GM21717 (cell line): ENCODE data around the gene HDX.
"Not testable (repeated sequence)": the region's sequence is repeated elsewhere in the genome, so short reads cannot be mapped to it uniquely, and the experiment has no call there.

Experiments used
- ATAC-seq: cut with Tn5 transposase; IDR thresholded peaks from one replicate; pipeline ENCODE4 v1.9.1; 2021; ENCODE audit warnings: mild to moderate bottlenecking, moderate library complexity; ENCODE audit not compliant: unreplicated experiment

HDX gene

DNA sequence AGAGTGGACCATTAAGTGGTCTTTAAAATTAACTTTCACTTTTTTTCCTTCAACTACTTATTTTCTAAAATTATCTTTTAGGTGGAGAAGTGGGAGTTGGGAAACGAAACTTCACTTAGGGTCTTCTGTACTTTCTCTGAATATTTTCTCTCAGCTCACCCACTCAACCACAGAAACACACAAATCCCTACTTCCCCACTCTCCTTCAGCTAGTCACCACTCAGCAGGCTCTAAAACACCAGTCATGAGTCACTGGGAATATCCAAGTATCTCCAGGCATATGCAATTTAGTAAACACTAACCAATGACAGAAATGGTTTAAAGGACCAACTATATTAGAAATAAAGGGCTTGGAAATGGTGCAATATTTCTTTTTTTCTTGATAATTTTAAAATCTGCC lies 161.3 kb downstream of the HDX start:
- ATAC-seq, result no peak

DNA sequence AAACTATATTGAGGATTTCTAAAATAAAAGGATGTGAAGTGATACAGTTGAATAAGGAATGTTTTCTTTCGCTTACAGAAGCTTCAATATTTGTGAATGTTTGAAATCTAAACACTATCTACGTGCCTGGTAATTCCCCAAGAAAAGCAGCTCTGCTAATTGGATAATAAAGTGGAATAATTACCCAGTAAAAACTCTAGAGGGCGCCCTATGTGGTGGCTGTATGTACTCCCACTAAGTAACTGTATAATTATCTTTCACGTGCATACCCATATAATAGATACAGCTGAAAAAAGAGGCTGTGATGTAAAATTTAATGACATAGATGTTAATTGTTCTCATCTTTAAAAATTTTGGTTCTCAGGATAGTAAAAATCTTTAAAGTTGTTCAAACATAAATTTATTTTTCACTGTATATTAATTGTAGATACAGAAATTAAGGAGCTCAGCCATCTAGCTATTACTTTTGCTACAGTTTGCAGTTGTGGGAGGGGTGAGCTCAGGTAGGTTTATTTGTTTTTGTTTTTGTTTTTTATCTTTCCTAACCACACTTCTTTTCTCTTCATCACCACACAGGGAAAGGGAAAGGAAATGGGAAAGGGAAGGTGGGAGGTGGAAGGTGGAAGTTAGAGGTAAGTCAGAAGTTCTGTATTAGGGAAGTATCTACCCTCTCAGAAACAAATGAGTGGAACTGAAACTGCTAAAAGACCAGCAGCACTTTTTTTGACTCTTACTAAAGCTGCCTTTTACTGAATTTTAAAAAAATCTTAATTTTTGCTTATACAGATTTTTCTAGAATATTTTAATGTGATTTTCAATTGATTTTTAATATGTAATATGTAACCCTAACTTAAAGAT lies 162.5 kb downstream of the HDX start:
- peak; percentile 82 for ATAC-seq

DNA sequence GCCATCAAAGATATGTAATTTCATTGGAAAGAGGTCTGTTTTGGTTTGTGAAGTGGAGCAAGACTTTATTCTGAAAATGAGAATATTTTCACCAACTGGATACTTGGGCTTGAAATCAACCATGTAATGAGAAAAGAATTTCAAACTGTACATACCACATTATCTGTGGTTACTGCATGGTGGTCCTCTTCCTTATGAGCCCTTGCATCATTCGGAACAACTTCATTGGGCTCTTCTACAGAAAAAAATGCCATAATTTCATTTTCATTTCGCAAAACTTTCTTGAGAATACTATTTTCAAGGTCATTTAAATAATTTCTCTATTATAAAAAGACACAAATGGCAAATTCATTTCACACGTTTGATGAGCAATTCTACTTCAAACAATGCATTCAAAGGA lies 165.6 kb downstream of the HDX start:
- no peak for ATAC-seq

DNA sequence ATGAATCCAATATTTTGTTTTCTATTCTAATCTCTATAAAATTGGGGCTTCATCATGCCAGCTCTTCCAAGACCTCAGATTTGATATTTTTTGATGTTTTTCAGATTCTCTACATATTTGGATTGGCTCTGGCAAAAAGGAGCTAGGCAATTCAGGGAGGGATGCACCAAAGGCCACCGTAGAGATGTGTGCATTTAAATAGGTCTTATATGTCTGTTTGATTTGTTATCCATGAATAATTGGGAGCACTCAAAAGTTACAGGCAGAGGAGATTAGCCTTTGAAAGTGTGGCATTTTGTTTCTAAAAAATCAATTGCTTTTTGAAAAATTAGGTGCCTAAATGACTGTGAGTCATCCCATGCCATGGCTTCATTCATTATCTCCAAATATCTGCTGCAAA lies 167.1 kb downstream of the HDX start:
- no peak for ATAC-seq

DNA sequence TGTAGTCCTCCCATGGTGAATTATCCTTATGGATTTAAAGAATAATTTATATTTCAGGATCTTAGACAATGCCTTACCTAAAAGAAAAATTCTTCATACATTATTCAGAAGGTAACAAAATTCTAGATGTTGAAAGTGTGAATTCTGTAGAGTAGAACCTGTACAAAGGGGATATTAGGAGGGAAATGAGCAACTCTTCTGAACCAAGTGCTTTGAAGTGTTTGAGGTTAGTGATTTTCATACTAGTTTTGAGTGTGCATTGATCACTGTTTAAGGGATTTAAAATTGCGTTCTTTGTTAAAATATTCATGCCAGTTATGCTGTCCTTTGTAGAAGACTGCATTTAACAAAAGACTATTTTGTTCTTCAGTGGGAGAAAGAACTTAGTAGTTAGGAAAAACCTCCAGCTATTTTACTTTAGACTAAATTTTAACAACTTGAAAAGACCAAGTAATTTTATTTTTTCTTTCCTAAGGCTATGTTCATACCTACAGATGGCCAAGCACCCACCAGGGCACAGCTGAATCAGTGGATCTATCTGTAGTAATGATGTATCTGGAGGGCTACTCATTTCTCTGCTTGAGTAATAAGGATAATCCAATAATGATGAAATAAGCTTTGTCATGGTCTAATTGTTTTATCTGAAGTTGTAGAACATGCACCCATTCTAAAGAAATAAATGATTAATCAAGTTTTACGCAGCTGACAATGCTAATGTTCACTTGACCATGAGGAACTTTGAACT lies 180.0 kb downstream of the HDX start:
- ATAC-seq, result no peak

DNA sequence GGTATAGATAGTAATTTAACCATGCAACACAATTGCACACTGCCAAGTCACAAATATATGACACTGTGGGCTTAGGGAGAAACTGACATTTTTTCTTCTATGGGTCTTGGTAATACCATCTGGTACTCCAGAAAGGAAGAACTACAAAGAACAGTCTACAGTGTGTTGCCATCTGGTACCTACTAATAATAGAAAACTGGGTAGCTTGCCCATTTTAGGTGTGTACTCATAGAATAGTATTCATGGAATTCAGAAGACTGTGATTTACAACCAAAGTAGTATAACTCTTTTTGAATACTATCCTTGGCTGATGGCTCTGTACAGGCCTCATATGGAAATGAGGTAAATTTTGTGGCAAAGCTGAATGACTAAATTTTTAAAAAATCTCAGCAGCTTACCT lies 181.6 kb downstream of the HDX start:
- no peak for ATAC-seq

DNA sequence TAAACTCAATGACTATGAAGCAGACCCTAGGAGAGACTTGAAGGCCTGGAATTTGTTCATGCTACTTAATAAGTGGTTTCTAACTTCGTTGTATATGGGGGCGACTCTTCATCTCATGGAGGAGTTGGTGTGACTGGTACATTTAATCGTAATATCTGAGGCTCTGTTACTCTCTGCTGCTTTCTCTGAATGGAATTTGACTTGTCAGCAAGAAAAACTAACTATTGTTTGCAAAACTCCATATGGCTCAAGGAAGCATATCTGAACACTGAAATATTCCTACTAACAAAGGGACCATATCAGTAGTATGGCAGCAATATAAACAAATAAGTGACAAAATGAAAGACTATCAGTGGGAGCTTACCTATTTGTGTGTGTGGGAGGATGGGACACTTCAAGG lies 182.2 kb downstream of the HDX start:
- ATAC-seq, result no peak

DNA sequence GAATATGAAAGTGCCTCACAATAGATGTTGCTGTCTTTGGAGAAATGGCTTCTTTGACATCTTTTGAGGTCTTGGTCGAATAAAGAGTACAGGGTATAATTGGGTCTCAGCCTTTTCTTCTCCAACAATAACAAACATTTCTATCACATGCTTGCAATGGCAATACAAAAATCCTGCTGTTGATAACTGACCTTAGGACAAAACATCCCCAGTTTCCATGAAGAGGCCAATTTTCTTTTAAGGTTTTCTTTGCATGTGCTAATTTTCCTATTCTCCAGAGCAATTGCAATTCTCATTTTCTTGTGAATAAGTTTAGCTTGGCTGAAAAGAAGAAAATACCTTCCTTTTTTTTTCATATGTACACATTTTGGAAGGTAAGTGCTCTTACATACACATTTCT lies 183.6 kb downstream of the HDX start:
- no peak for ATAC-seq

DNA sequence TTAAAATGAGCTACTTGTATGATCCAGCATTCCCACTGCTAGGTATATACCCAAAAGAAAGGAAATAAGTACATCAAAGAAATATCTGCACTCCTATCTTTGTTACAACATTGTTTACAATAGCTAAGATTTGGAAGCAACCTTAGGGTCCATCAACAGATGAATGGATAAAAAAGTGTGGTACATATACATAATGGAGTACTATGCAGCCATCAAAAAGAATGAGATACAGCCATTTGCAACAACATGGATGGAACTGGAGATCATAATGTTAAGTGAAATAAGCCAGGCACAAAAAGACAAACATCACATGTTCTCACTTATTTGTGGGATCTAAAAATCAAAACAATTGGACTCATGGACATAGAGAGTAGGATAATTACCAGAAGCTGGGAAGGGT lies 186.3 kb downstream of the HDX start:
- ATAC-seq, result not testable (repeated sequence)
